Testis (tissue), 3 donors: ENCODE data around the gene ITIH5. TPM values are rescaled to one million over a fixed set of nuclear protein-coding genes. Genes with fewer than 3 reads are reported as not detected.

Experiments
- DNase-seq: peaks from one replicate; pipeline ENCODE4 v3.0.0-alpha.2; 2019
- H3K27ac ChIP-seq, 2 donors: fragments of 200-600 bp; sonication (generic); one replicate each; pipeline ENCODE4 v1.5.1; 2019
- H3K27me3 ChIP-seq: fragments of 200-600 bp; sonication (generic); one replicate; pipeline ENCODE4 v1.5.1; 2019
- H3K36me3 ChIP-seq: fragments of 200-600 bp; sonication (generic); one replicate; pipeline ENCODE4 v1.5.1; 2017; ENCODE audit warnings: low read depth; ENCODE audit errors: missing control alignments
- H3K4me1 ChIP-seq: fragments of 200-600 bp; sonication (generic); one replicate; pipeline ENCODE4 v1.5.1; 2019
- H3K4me3 ChIP-seq, 2 donors: fragments of 200-600 bp; sonication (generic); one replicate each; pipeline ENCODE4 v1.5.1; 2017 to 2019
- H3K9me3 ChIP-seq: fragments of 200-600 bp; sonication (generic); one replicate; pipeline ENCODE4 v1.5.1; 2017
- CTCF ChIP-seq, 3 experiments: fragments of 450-650 bp in 2 of 3; fragments of 200-600 bp in 1 of 3; sonication (generic) in 1 of 3; IDR thresholded peaks; one replicate each; pipeline ENCODE4 v1.5.1; 2016 to 2019; ENCODE audit warnings: antibody characterized with exemption in 3 of 3, mild to moderate bottlenecking in 2 of 3, moderate library complexity in 1 of 3
- POLR2A ChIP-seq: fragments of 450-650 bp; IDR thresholded peaks from one replicate; pipeline ENCODE4 v1.6.1; 2017; ENCODE audit warnings: antibody characterized with exemption, mild to moderate bottlenecking, moderate library complexity
- WGBS, 2 donors: methylation state at CpG; one replicate each; pipeline ENCODE4 v1.1.5; 2018; 5-methylcytosine and 5-hydroxymethylcytosine counted together
- intact Hi-C: fragments of 100-400 bp; cut with DNase I; formaldehyde crosslinking; loops from one replicate; pipeline ENCODE4 v1.15.1; 2023; ENCODE audit warnings: low total_unique reads
- polyA plus RNA-seq: library from polyadenylated mRNA; stranded (reverse); fragments of 350-450 nt; fragmentation: Illumina TruSeq; extraction: RNeasy Lipid Tissue Mini Kit (QIAGEN cat#74804); gene quantifications from one replicate; pipeline ENCODE4 v1.2.3, GENCODE V29; 2014; ENCODE audit warnings: low read depth, low replicate concordance; ENCODE audit not compliant: insufficient read depth
- total RNA-seq, 2 donors: library from RNA; depleted of rRNA; stranded (reverse); fragments of >200 nt; gene quantifications; one replicate each; pipeline ENCODE4 v1.2.3, GENCODE V29; 2016

The ITIH5 gene
- total and polyA plus RNA-seq, 3 donors from 2014 or later = 28.0 to 38.1 (median 28.0) TPM

- TF ChIP-seq CTCF (IDR thresholded peaks at IDR 0.05) = no peak
- intact Hi-C loops = no loop called here
- 84 to 86% methylated on average over 3 of the region's 3 CpGs for WGBS, 2 donors
These were observed 153.3 kb downstream of the ITIH5 start for GRCh38 chr10:7513455-7513854.

GRCh38 chr10:7512487-7512886, 154.3 kb downstream of the ITIH5 start:
- 78 to 85% methylated on average over 7 of the region's 7 CpGs for WGBS, 2 donors
- no peak for TF ChIP-seq CTCF (IDR thresholded peaks at IDR 0.05)
- no peak for TF ChIP-seq POLR2A
- H3K4me1 ChIP-seq = no peaks in the 10 kb centered on the region
- intact Hi-C loops = no loop called here
- DNase-seq = no peak
- no peaks in the 10 kb centered on the region for H3K27me3 ChIP-seq
- H3K27ac ChIP-seq = no peak overlapping the region
- H3K9me3 ChIP-seq = no peaks in the 10 kb centered on the region
- no peaks in the 10 kb centered on the region for H3K36me3 ChIP-seq
- no peak overlapping the region for H3K4me3 ChIP-seq

More at GRCh38 chr10:7513455-7513854, 153.3 kb downstream of the ITIH5 start:
- Histone ChIP-seq H3K4me3 (no peak overlapping the region), H3K4me1 (no peaks in the 10 kb centered on the region), H3K27ac (no peak overlapping the region), H3K36me3 (no peaks in the 10 kb centered on the region), H3K9me3 (no peaks in the 10 kb centered on the region), H3K27me3 (no peaks in the 10 kb centered on the region)
- no peak for DNase-seq

- no peak for TF ChIP-seq POLR2A
- TF ChIP-seq CTCF (IDR thresholded peaks at IDR 0.05) = no peak
- intact Hi-C loops = no loop called here
- no peaks in the 10 kb centered on the region for H3K4me1 ChIP-seq
- DNase-seq = no peak
- no peaks in the 10 kb centered on the region for H3K27me3 ChIP-seq
- no peak overlapping the region for H3K4me3 ChIP-seq
- H3K36me3 ChIP-seq = no peaks in the 10 kb centered on the region
- 59 to 62% methylated on average over 6 of the region's 6 CpGs for WGBS, 2 donors
- H3K9me3 ChIP-seq = no peaks in the 10 kb centered on the region
- no peak overlapping the region for H3K27ac ChIP-seq
These were observed 155.2 kb downstream of the ITIH5 start for GRCh38 chr10:7511612-7512011.

Other genes starting within 250 kb of the ITIH5 start
- under 1 TPM in 1 of 2 donors, not detected in 1; 0.37 TPM for gene ITIH2, start 36.4 kb upstream of the ITIH5 start, total RNA-seq
- gene ITIH2, start 36.4 kb upstream of the ITIH5 start, polyA plus RNA-seq = 0.41 TPM
- 10 to 100 TPM in 1 of 2 donors, 1 to 10 TPM in 1; 9.1 to 10.6 TPM for gene KIN, start 121.0 kb upstream of the ITIH5 start, total RNA-seq
- 8.3 TPM for gene KIN, start 121.0 kb upstream of the ITIH5 start, polyA plus RNA-seq
- 100 to 1,000 TPM; 246 to 272 TPM for gene ATP5F1C, start 121.2 kb upstream of the ITIH5 start, total RNA-seq
- gene ATP5F1C, start 121.2 kb upstream of the ITIH5 start, polyA plus RNA-seq = 186 TPM
- gene TAF3, start 151.5 kb upstream of the ITIH5 start, total RNA-seq = 10 to 100 TPM; 32.8 to 33.0 TPM
- 7.0 TPM for gene TAF3, start 151.5 kb upstream of the ITIH5 start, polyA plus RNA-seq